WERI-Rb-1 (cell line): Measurements from ENCODE around the gene GRIK1.

ENCODE experiments used
- DNase-seq: peaks from one replicate; pipeline ENCODE4 v3.0.0-alpha.2; 2020
- H3K27ac ChIP-seq: fragments of 250-450 bp; sonication (Bioruptor Pico); 2 replicates; pipeline ENCODE4 v1.5.1; 2020; ENCODE audit warnings: mild to moderate bottlenecking, moderate library complexity
- H3K27me3 ChIP-seq: fragments of 250-450 bp; sonication (Bioruptor Pico); 2 replicates; pipeline ENCODE4 v1.5.1; 2021; ENCODE audit warnings: mild to moderate bottlenecking, low read depth, moderate library complexity; ENCODE audit not compliant: insufficient read depth, severe bottlenecking
- H3K36me3 ChIP-seq: fragments of 250-450 bp; sonication (Bioruptor Pico); 2 replicates; pipeline ENCODE4 v1.5.1; 2020; ENCODE audit warnings: mild to moderate bottlenecking, moderate library complexity
- H3K4me3 ChIP-seq: 2 replicates; pipeline ENCODE4 v1.5.1; 2011; ENCODE audit warnings: low read depth, mild to moderate bottlenecking, control low read depth, low read length
- H3K9me3 ChIP-seq: fragments of 250-450 bp; sonication (Bioruptor Pico); 2 replicates; pipeline ENCODE4 v1.5.1; 2021; ENCODE audit warnings: mild to moderate bottlenecking, moderate library complexity; ENCODE audit not compliant: severe bottlenecking
- CTCF ChIP-seq: IDR thresholded peaks from 2 replicates; pipeline ENCODE4 v1.5.1; 2011; ENCODE audit warnings: low read depth, mild to moderate bottlenecking, control low read depth, inconsistent platforms, low read length

Gene GRIK1

GRCh38 chr21:29718081-29718815 is 221.5 kb downstream of the GRIK1 start:
- H3K36me3 ChIP-seq = no peaks in the 10 kb centered on the region
- H3K4me3 ChIP-seq = no peak overlapping the region
- H3K9me3 ChIP-seq = peaks cover 5% of the 10 kb centered on the region
- DNase-seq = no peak
- H3K27me3 ChIP-seq = no peaks in the 10 kb centered on the region
- no peak for TF ChIP-seq CTCF
- no peak overlapping the region for H3K27ac ChIP-seq

GRCh38 chr21:29717659-29718058 is 222.1 kb downstream of the GRIK1 start:
- TF ChIP-seq CTCF = no peak
- Histone ChIP-seq H3K27me3 (no peaks in the 10 kb centered on the region), H3K36me3 (no peaks in the 10 kb centered on the region), H3K4me3 (no peak overlapping the region), H3K9me3 (peaks cover 5% of the 10 kb centered on the region), H3K27ac (no peak overlapping the region)
- DNase-seq = no peak

DNA sequence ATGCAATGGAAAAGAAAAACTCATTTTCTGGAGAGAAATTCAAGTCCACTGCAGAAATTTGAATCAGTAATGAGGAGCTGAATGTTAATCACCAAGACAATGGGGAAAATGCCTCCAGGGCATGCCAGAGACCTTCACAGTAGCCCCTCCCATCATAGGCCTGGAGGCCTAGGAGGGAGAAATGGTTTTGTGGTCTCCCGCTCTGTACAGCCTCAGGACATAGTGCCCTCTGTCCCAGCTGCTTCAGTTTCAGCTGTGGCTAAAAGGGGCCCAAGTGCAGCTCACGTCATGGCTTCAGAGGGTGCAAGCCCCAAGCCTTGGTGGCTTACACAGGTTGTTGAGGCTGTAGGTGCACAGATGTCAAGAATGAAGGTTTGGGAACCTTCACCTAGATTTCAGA is 223.0 kb downstream of the GRIK1 start:
- H3K36me3 ChIP-seq = no peaks in the 10 kb centered on the region
- H3K9me3 ChIP-seq = peaks cover 5% of the 10 kb centered on the region
- H3K27me3 ChIP-seq = no peaks in the 10 kb centered on the region
- H3K4me3 ChIP-seq = no peak overlapping the region
- TF ChIP-seq CTCF = no peak
- no peak overlapping the region for H3K27ac ChIP-seq
- no peak for DNase-seq

GRCh38 chr21:29715089-29715488 is 224.7 kb downstream of the GRIK1 start:
- H3K4me3 ChIP-seq = no peak overlapping the region
- H3K27ac ChIP-seq = no peak overlapping the region
- no peak for DNase-seq
- no peaks in the 10 kb centered on the region for H3K36me3 ChIP-seq
- TF ChIP-seq CTCF = no peak
- no peaks in the 10 kb centered on the region for H3K27me3 ChIP-seq
- peaks cover 5% of the 10 kb centered on the region for H3K9me3 ChIP-seq

DNA sequence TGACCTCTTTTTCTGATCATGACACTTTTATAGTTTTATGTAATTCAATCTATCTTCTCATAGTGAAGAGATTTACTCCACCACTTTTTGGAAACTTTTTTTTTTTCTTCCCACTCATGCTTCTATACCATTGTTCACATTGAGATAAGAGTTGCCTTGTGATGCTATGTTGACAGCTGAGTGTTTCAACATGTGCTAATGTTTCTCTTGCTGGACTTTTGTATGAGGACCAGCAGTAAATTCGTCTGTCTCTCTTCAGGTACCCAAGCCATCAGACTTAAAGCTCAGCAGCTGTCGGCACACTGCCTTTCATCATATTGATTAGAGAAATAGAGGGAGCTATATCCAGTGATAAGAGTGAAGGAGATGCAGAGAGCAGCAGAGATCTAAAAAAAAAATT is 227.0 kb downstream of the GRIK1 start:
- H3K4me3 ChIP-seq = no peak overlapping the region
- no peak for DNase-seq

More for the DNA sequence above, 227.0 kb downstream of the GRIK1 start:
- no peak for TF ChIP-seq CTCF
- peaks cover 5% of the 10 kb centered on the region for H3K9me3 ChIP-seq
- H3K27me3 ChIP-seq = no peaks in the 10 kb centered on the region
- no peak overlapping the region for H3K27ac ChIP-seq
- H3K36me3 ChIP-seq = no peaks in the 10 kb centered on the region
